Measurements from ENCODE around the gene RELB. TPM values are rescaled to one million over a fixed set of nuclear protein-coding genes. Genes with fewer than 3 reads are reported as not detected.
A peak's percentile ranks its signal among the peaks of the same experiment; 100 is the strongest.

RELB gene
- total RNA-seq, 4 donors from 2014 or later, result 8.4 to 21.5 (median 12.9) TPM

- Histone ChIP-seq H3K27ac (no peak overlapping the region), H3K4me3 (no peak overlapping the region), H3K9me3 (no peaks in the 10 kb centered on the region), H3K36me3 (peaks cover 0 to 46% of the 10 kb centered on the region in 2 donors), H3K4me1 (peaks cover 29 to 35% of the 10 kb centered on the region in 2 donors), H3K27me3 (no peaks in the 10 kb centered on the region)
- in situ Hi-C loops (cut with MboI; ENCODE audit: low sequenced_read_pairs in 4 of 4) (no loop called here), intact Hi-C loops (cut with DNase I; ENCODE audit: low total_unique reads) (no loop called here)
- ATAC-seq, result no peak
- DNase-seq, result no peak
- TF ChIP-seq POLR2A (IDR thresholded peaks at IDR 0.05) (no peak), CTCF (IDR thresholded peaks at IDR 0.05 in 4 of 5, conservative IDR thresholded peaks at IDR 0.05 in 1 of 5) (no peak)
These were observed 46.0 kb downstream of the RELB start for GRCh38 chr19:45047188-45047797.

GRCh38 chr19:45049073-45049736 lies 47.9 kb downstream of the RELB start:
- no peak for TF ChIP-seq CTCF (IDR thresholded peaks at IDR 0.05 in 4 of 5, conservative IDR thresholded peaks at IDR 0.05 in 1 of 5)
- TF ChIP-seq POLR2A (IDR thresholded peaks at IDR 0.05), result no peak
- H3K9me3 ChIP-seq, result no peaks in the 10 kb centered on the region
- peak; percentile 90 to 93 for ATAC-seq
- peak overlapping the region; percentile 54 to 79 (median 74) for H3K27ac ChIP-seq
- peaks cover 29 to 34% of the 10 kb centered on the region in 2 donors for H3K4me1 ChIP-seq
- peaks cover 0 to 42% of the 10 kb centered on the region in 2 donors for H3K36me3 ChIP-seq
- H3K27me3 ChIP-seq, result no peaks in the 10 kb centered on the region
- intact Hi-C loops (cut with DNase I; ENCODE audit: low total_unique reads) (no loop called here), in situ Hi-C loops (cut with MboI; ENCODE audit: low sequenced_read_pairs in 4 of 4) (no loop called here)
- peak; percentile 29 to 78 for DNase-seq
- no peak overlapping the region for H3K4me3 ChIP-seq

- Histone ChIP-seq H3K9me3 (no peaks in the 10 kb centered on the region), H3K27me3 (no peaks in the 10 kb centered on the region), H3K36me3 (peaks cover 0 to 41% of the 10 kb centered on the region in 2 donors), H3K4me1 (peaks cover 29 to 34% of the 10 kb centered on the region in 2 donors), H3K4me3 (no peak overlapping the region), H3K27ac (peak overlapping the region; percentile 54 to 79 (median 74))
- ATAC-seq (no peak), DNase-seq (no peak)
- intact Hi-C loops (cut with DNase I; ENCODE audit: low total_unique reads), result no loop called here
- in situ Hi-C loops (cut with MboI; ENCODE audit: low sequenced_read_pairs in 4 of 4), result no loop called here
- TF ChIP-seq CTCF (IDR thresholded peaks at IDR 0.05 in 4 of 5, conservative IDR thresholded peaks at IDR 0.05 in 1 of 5) (no peak), POLR2A (IDR thresholded peaks at IDR 0.05) (no peak)
These were observed 48.8 kb downstream of the RELB start for GRCh38 chr19:45050036-45050435.

GRCh38 chr19:45051929-45052579 lies 50.8 kb downstream of the RELB start:
- Histone ChIP-seq H3K4me1 (peaks cover 25 to 26% of the 10 kb centered on the region in 2 donors), H3K27ac (no peak overlapping the region)

More at GRCh38 chr19:45051929-45052579, 50.8 kb downstream of the RELB start:
- H3K4me3 ChIP-seq, result no peak overlapping the region
- peaks cover 0 to 48% of the 10 kb centered on the region in 2 donors for H3K36me3 ChIP-seq
- in situ Hi-C loops (cut with MboI; ENCODE audit: low sequenced_read_pairs in 4 of 4), result no loop called here
- H3K9me3 ChIP-seq, result no peaks in the 10 kb centered on the region
- TF ChIP-seq CTCF (IDR thresholded peaks at IDR 0.05 in 4 of 5, conservative IDR thresholded peaks at IDR 0.05 in 1 of 5), result no peak
- no peak for TF ChIP-seq POLR2A (IDR thresholded peaks at IDR 0.05)
- DNase-seq, result no peak
- intact Hi-C loops (cut with DNase I; ENCODE audit: low total_unique reads), result no loop called here
- ATAC-seq, result no peak
- no peaks in the 10 kb centered on the region for H3K27me3 ChIP-seq

Data from gastrocnemius medialis (tissue), 4 donors.